G401.6 (cell line): ENCODE measurements around the gene HSP90AB1.

Experiments
- FAIRE-seq: peaks from 2 replicates; lab custom pipeline; 2012; peaks lifted over from hg19 to GRCh38; lab: Jason Lieb, UNC

HSP90AB1 gene

GRCh38 chr6:44289726-44290260 is 42.9 kb downstream of the HSP90AB1 start:
- no peak for FAIRE-seq

- no peak for FAIRE-seq
These were observed 44.9 kb downstream of the HSP90AB1 start for GRCh38 chr6:44291841-44292240.

- no peak for FAIRE-seq
These were observed 45.9 kb downstream of the HSP90AB1 start for GRCh38 chr6:44292661-44293365.

DNA sequence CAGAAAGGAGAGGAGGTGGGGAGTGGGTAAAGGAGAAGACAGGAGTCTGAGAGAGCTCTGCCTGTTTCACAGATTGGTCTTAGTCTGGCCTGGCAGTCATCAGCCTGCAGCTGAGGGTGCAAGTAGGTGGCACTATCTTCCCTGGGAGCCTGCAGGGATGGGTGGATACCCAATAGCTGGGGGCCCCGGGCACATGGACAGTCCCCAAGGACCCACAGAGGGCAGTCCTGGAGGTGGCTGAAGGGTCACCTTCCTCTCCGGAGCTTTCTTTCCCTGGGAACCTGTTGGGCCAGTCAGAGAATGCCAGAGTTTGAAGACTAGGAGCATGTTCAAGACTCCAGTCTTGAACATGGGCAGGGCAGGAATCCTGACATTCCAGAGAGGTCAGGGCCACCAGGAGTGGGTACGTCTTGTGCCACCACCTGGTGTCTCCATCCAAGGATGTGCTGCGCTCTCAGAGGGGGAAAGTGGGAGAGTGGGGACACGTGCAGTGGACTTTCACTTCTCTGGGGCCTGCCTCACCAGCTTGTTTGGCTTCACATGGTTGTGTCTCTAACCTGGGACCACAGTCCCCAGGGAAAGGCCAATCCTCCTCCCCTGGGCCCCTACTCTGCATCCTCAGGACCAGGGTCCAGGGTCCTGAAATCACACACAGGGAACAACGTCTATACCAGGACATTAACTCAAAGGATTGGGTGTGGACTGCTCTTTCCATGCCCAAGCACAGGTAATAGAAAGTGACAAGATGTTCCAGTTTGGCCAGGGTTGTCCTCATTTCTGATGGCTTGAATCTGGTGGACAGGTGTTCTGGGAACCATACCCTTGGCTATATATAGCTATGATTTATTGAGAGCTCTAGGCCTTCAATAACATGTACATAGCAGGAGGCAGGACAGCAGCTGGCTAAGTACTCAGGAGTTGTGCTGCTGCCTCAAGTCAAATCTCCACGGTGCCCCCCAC is 48.2 kb downstream of the HSP90AB1 start:
- no peak for FAIRE-seq

- no peak for FAIRE-seq
These were observed 50.5 kb downstream of the HSP90AB1 start for GRCh38 chr6:44297063-44298038.

DNA sequence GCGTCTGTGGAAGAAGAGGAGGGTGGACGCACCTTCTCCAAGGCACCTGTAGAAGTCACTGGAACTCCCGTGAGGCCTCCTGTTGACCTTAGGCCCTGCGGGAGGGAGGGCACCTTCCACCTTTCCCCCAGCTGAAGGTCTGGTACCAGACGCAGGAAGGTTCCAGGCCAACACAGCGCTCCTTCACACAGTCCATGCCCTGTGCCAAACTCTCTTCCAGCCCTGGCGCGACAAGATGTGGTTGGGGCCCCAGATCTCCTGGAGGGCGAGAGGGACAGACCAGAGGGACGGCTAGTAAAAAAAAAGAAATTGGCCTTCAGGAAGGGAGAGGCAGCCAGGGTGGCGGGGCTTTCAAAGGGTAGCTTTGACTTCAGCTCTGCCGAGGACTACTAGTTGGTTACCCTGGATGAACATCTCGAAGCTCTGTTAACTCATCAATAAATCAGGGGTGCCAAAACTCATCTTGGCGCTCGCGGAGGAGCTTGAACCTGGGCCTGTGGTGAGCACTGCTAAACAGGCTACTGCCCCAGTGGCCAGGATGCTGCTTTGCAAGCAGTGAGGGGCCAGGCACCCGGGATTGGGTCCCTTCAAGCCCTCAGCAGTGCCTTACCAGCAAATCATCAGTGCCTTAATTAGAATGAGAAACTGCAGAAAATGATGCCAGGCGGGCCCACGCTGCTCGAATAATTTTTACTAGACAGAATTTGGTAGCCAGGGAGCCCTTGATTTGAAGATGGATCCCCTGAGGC is 51.3 kb downstream of the HSP90AB1 start:
- no peak for FAIRE-seq

DNA sequence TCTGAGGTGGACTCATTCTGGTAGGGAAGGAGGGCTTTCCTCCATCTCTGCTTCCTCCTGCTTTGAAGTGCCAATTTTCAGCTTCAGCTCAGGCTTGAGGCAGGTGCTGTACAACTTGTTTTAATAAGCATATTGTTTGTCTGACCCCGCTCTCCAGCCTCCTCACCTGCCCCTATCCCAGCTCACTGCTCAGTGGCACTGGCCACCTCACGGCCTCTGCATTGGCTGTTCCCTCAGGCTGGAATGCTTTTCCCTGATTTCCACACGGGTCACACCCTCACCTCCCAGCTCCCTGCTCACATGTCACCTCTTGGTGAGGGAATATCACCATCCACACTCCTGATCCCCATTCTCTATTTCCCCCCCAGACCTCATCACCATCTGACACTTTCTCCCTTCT is 52.0 kb downstream of the HSP90AB1 start:
- FAIRE-seq, result no peak

DNA sequence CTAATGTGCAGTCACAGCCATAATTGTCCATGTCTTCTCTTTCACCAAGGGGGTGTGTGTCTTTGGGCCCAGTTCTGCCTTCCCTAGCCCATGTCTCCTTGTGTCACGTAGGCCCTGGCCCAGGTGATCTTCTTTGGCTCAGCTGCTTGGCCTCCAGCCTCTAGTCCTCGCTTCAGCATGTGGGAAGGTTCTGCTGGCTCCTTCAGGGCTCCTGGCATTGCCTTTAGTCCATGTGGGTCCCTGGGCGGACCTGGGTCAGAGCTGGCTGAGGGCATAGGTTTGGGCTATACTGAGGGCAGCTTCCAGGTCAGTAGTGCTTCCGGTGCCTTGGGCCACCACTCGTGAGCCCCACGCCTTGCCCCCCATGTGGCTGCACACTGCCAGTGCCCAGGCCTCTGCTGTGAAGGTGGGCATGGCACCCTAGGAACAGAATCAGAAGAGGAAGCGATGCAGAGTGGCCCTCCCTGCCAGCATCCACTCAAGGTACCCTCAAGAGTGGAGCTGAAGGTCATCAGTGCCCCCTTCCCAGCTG is 53.5 kb downstream of the HSP90AB1 start:
- FAIRE-seq, result no peak

DNA sequence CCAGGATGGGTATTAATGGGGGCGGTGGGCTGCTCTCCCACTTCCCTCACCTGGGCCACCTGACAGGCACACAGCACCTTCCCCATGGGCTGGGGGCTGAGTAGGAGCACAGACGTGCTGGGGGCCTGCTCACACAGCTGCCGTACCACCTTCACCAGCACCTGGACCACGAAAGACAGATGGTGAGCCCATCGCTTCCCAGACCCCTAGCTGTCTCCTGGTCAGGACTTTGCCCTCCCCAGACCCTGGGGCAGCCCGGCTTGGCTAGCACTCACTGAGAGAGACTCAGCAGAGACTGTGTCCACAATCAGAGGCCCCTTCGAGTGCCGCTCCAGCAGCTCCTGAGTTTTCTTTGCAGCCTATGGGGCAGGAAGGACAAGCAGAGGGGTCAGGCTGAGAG is 54.2 kb downstream of the HSP90AB1 start:
- no peak for FAIRE-seq

GRCh38 chr6:44301782-44302564 is 55.1 kb downstream of the HSP90AB1 start:
- no peak for FAIRE-seq

DNA sequence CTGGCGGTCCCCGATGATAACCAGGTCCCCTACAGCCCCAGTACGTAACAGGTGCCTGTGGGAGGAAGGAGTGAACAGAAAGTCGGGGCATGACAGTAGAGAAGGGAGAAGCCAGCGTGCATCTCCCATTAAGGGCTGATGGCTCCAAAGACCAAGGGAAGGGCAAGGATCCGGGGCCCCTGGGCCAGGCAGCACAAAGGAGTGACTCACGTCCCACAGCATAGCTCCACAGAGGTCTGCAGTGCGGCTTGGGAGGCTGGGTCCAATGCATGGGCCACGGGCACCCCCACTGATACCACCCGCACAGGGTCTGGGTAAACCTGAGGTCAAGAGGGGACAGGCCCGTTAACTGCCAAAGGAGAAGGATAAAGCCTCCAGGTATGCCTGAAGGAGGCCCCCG is 56.0 kb downstream of the HSP90AB1 start:
- FAIRE-seq, result no peak
